HepG2 (cell line): ENCODE measurements around the gene INPP5E. TPM values are rescaled to one million over a fixed set of nuclear protein-coding genes. Genes with fewer than 3 reads are reported as not detected.

Source experiments
- AGO1 ChIP-seq: fragments of 200-400 bp; formaldehyde crosslinking; IDR thresholded peaks from 2 replicates; pipeline ENCODE4 v1.6.1; 2017; ENCODE audit warnings: mild to moderate bottlenecking, low read depth, low read length, moderate library complexity; ENCODE audit not compliant: poor library complexity, severe bottlenecking
- CTCF ChIP-seq: sonication (generic); formaldehyde crosslinking; IDR thresholded peaks from 2 replicates; pipeline ENCODE4 v1.5.0; 2020; ENCODE audit warnings: mild to moderate bottlenecking, missing genetic modification reagents, moderate library complexity
- HDAC1 ChIP-seq: sonication (generic); formaldehyde crosslinking; IDR thresholded peaks from 2 replicates; pipeline ENCODE4 v1.5.1; 2020; ENCODE audit warnings: mild to moderate bottlenecking, missing genetic modification reagents
- HINFP ChIP-seq: sonication (generic); formaldehyde crosslinking; IDR thresholded peaks from 2 replicates; pipeline ENCODE4 v1.4.0; 2020; ENCODE audit warnings: low read depth, mild to moderate bottlenecking, missing genetic modification reagents
- KLF15 ChIP-seq: sonication (generic); formaldehyde crosslinking; IDR thresholded peaks from 2 replicates; pipeline ENCODE4 v1.8.1; 2023; ENCODE audit warnings: borderline replicate concordance, mild to moderate bottlenecking, inconsistent platforms, missing genetic modification reagents, mixed read lengths
- MTF2 ChIP-seq: sonication (generic); formaldehyde crosslinking; IDR thresholded peaks from 2 replicates; pipeline ENCODE4 v1.5.0; 2020; ENCODE audit warnings: missing genetic modification reagents, borderline replicate concordance
- NFIB ChIP-seq: sonication (generic); formaldehyde crosslinking; IDR thresholded peaks from 2 replicates; pipeline ENCODE4 v1.9.0; 2021; ENCODE audit warnings: missing genetic modification reagents, mild to moderate bottlenecking, borderline replicate concordance
- RBFOX2 ChIP-seq: fragments of 200-400 bp; formaldehyde crosslinking; IDR thresholded peaks from 2 replicates; pipeline ENCODE4 v1.6.1; 2017; ENCODE audit warnings: low read depth, mild to moderate bottlenecking, low read length
- ZBTB10 ChIP-seq: sonication (generic); formaldehyde crosslinking; IDR thresholded peaks from 2 replicates; pipeline ENCODE4 v1.4.0; 2020; ENCODE audit warnings: missing genetic modification reagents, borderline replicate concordance
- ZMAT3 ChIP-seq: sonication (generic); formaldehyde crosslinking; conservative IDR thresholded peaks from 2 replicates; pipeline ENCODE4 v1.7.0; 2021; ENCODE audit warnings: missing genetic modification reagents
- ZNF224 ChIP-seq: sonication (generic); formaldehyde crosslinking; IDR thresholded peaks from 2 replicates; pipeline ENCODE4 v1.5.0; 2020; ENCODE audit warnings: mild to moderate bottlenecking, missing genetic modification reagents
- ZNF282 ChIP-seq: fragments of 450-650 bp; IDR thresholded peaks from 2 replicates; pipeline ENCODE4 v1.6.1; 2018; ENCODE audit not compliant: partially characterized antibody
- ZNF44 ChIP-seq: sonication (generic); formaldehyde crosslinking; IDR thresholded peaks from 2 replicates; pipeline ENCODE4 v1.5.1; 2020; ENCODE audit warnings: mild to moderate bottlenecking, missing genetic modification reagents
- ZNF646 ChIP-seq: sonication (generic); formaldehyde crosslinking; IDR thresholded peaks from 2 replicates; pipeline ENCODE4 v1.9.0; 2021; ENCODE audit warnings: mild to moderate bottlenecking, missing genetic modification reagents
- ZZZ3 ChIP-seq: sonication (generic); formaldehyde crosslinking; IDR thresholded peaks from 2 replicates; pipeline ENCODE4 v1.4.0; 2020; ENCODE audit warnings: missing genetic modification reagents, mild to moderate bottlenecking, borderline replicate concordance
- polyA plus RNA-seq, 8 experiments: library from polyadenylated mRNA; depleted of rRNA in 3 of 8; stranded (reverse) in 7 of 8; unstranded in 1 of 8; fragments of >200 nt; fragmentation: Illumina TruSeq in 4 of 8; extraction: Trizol in 4 of 8; gene quantifications; 2 replicates each; pipeline versions ENCODE4 v1.2.1 to v1.2.3, GENCODE V29; 2011 to 2016; ENCODE audit warnings: low read depth in 4 of 8, missing spikeins in 1 of 8, mixed read lengths in 1 of 8; ENCODE audit not compliant: insufficient read depth in 1 of 8
- total RNA-seq, 5 experiments: library from RNA; depleted of rRNA; stranded (reverse); fragments of >200 nt; fragmentation: Illumina TruSeq; extraction: Trizol; gene quantifications; 2 replicates each; pipeline ENCODE4 v1.2.3, GENCODE V29; 2016; ENCODE audit warnings: low read depth in 1 of 5

Gene INPP5E
- total and polyA plus RNA-seq, 2 of the 13 experiments (the other 11 are each of a cell fraction or from before 2014, with no cell fraction given): 5.5 TPM

GRCh38 chr9:136409557-136410455 lies 29.8 kb downstream of the INPP5E start (continued):
- TF ChIP-seq CTCF (no peak), ZNF282 (no peak), ZMAT3 (CRISPR knock-in tag) (no peak), ZNF646 (CRISPR knock-in tag) (no peak), HINFP (CRISPR knock-in tag) (no peak), KLF15 (CRISPR knock-in tag) (0 out of 2 replicates have a peak, but pooled peaks have one; percentile 84), AGO1 (no peak), HDAC1 (CRISPR knock-in tag) (no peak), ZNF224 (CRISPR knock-in tag) (no peak), RBFOX2 (peak; percentile 59), ZZZ3 (no peak), MTF2 (CRISPR knock-in tag) (no peak), ZNF44 (CRISPR knock-in tag) (peak; percentile 68; the same call in 1 of the 2 replicates), ZBTB10 (CRISPR knock-in tag) (no peak), NFIB (CRISPR knock-in tag) (no peak)
